GM19193 (cell line): ENCODE measurements around the gene SPTLC3.

ENCODE experiments used
- POLR2A ChIP-seq: IDR thresholded peaks from 4 replicates; pipeline ENCODE4 v1.6.1; 2011; ENCODE audit not compliant: insufficient read depth, insufficient read length; ENCODE audit errors: extremely low read depth

SPTLC3 gene

DNA sequence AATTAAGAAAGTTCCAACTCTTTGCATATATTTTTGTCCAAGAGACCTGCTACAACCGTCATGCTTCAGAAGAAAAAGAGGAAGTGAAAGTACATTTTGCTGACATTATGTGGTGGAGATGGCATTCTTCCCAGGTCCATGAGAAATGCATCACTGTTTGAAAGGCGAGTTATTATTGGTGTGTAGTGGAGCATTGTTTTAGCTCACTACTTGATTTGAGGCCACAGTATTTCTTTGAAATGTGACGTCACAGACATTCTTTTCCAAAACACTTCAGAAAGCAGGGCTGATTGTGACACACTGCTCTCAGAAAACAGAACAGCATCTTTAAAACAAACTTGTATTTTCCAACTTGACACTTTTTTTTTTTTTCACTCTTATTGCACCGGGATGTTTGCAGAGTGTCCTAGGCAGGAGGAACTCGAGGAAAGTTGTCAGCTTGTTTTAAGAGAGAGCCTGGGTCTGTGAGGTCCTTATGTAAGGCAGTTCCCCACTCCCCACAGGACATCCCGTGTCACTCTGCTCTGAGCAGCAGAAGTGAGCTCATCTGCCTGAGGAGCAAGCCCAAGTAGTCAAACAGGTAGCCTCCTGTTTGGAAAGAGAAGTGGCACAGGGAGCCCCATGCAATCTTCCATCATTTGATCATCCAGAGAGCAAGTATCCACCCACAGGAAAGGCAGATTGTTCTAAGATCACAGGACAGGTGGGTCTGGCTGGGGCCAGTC lies 1.1 kb downstream of the SPTLC3 start:
- TF ChIP-seq POLR2A = no peak

DNA sequence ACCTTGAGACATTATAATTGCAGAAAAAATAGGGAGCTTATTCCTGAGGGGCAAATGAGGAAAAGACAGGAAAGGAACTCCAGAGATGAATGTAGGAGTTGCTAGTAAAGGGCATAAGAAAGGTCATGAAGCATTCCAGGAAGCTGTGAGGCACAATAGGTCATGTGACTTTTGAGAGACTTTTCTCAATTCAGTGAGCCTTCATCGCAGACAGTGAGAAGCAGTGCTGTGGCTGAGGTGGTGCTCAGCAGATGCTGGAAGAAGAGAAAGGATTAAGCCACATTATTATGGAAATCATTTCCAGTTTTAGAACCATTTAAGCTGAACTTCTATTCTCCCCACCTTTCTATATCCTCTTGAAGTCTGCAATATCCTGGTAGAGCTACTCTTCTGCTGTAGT lies 4.1 kb downstream of the SPTLC3 start:
- no peak for TF ChIP-seq POLR2A

DNA sequence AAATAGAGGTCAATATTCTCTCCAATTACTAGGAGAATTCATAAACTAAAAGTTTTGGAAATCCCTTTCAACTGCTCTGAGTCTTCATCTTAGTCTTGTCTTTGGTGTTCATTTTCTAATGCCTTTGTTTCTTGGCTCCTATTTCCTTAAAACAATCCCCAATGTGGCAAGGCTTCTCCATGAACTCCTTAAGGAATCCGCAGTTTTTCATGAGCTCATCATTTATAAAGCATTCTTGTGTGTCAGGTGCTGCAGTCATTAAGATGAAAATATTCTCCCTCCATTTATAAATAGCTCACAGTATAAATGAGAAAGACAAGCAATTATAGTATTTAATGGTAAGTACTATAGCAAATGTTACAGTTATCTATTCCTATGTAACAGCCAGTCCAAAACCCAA lies 4.6 kb downstream of the SPTLC3 start:
- TF ChIP-seq POLR2A = no peak

DNA sequence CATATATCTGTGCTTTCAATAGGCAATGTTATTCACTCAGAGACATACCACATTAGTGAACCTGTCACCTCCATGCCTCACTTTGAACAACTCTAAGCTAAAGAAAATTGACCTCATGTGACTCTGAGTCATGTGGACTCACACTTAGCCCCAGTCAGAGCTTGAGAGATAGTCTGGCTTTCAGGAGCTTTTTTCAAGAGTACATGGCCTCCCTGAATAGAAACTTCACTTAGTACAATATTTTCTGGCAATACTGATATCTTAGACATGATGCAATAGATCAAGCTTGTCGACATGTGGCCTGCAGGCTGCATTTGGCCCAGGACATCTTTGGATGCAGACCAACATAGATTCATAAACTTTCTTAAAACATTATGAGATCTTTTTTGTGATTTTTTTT lies 8.5 kb downstream of the SPTLC3 start:
- TF ChIP-seq POLR2A = no peak

DNA sequence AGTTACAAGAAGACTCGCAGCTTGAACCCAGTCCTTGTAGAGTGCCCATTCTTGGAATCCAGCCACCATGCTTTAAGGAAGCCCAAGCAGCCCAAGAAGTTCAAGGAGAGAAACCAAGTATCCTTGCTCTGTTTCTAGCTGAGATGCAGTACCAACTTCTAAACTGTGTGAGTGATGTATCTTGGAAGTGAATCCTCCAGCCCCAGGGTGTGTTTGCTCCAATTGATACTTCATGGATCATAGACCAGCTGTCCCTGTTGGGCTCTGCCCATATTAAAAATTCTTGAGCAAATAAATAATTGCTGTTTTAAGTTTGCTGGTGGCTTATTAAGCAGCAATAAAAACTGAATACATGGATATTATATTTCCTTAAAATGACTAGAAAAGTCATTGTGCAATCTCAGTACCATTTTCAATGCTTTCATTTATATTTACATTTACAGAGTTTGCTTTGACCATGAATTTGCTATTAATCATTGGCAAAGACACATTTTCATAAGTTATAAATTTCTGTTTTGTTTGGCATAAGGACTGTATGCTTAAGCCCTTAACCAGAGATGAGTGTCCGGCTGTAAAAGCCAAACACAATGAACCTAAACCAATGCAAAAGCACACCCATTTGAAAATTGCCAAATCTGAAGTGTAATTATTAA lies 9.2 kb downstream of the SPTLC3 start:
- TF ChIP-seq POLR2A = no peak

DNA sequence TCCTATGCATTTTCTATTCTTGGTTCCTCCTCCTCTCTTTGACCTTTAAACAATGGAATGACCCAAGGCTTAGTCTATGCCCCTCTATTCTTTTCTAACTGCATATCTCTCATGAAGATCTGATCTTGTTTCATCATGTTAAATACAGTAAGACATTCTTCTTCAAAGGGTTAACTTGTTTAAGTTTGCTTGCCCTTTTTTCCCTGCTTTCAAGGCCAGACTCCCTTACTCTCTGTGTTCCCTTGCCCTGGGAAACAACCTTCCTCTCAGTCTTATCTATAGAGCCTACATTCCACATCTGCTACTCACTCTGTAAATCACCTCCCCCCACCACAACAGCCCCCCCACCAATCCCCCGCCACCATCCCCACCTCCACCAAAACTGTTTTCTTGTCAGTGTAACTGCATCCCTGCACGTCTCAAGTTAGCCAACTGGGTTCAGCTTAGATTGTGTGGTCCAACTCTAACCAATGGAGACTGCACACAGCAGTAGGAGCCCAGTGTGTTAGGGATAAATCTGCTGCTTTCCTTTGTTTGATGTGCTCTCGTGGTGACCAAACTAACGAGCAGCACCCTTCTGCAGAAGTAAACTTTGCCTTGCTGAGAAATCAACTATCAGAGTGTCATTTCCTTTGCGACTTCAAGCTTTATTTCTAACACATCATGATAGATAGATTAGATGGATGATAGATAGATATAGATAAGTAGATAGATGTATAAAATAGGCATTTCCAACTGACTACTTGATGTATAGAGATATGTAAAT lies 12.6 kb downstream of the SPTLC3 start:
- no peak for TF ChIP-seq POLR2A

DNA sequence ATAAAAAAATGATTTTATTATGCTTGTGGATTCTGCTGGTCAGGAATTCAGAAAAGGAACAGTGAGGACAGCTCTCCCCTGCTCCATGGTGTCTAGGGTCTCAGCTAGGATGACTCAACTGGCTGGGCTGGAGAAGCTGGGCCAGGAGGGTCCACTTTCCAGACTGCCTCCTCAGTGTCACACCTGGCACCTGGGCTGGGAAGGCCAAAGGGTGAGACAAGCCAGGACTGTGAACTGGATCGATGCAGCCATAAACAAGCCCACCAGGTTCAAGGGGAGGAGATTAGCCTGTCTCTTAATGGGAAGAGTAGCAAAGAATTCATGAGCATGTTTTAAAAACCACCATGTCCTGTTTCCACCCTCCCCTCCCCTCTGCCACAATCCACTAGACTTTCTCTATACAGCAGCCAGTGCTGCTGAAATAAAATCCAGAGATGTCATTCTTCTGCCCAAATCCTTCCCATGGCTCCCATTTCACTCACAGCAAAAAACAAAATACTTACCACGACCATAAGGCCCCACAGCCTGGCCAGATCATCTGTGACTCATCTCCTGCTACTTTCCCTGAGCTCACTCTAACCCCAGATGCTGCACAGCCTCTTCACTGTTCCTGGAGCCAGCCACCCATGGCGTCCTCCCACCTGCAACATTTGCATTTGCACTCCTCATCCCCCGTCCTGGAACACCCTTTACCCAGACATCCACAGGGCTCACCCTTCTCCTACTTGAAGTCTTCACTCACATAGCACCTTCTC lies 13.8 kb downstream of the SPTLC3 start:
- no peak for TF ChIP-seq POLR2A

DNA sequence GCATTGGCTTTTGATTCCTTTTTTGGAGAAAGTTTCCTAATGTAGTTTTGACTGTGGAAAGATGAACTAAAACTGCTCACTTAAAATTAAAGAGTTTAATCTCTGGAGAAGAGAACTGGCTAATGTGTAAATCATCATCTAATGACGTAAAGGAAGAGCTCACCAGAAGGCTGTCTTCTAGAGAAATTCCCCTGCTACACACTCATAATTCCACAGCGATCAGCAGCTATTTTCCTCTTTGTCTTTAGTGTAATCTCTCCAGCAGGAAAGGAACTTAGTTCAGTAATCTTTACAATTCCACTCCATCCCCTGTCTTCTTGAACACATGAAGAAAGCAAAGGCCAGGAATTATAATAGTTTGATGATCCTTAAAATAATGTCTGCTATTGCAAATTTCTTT lies 15.8 kb downstream of the SPTLC3 start:
- no peak for TF ChIP-seq POLR2A

DNA sequence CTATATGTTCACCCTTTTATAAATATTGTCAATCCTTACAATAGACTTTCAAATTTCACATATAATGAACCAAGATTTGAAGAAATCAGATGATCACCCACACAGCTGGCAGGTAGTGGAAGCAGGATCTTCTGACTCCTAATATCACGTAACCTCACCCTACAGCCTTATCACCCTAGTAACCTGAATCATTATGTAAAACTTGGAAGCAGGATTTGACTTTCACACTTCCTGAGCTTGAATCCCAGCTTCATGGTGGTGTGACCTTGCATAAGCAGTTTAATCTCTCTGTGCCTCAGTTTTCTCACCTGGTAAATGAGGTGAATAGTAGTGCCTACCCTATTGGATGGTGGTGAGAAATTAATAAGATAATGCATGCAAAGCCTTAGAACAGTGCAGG lies 16.4 kb downstream of the SPTLC3 start:
- no peak for TF ChIP-seq POLR2A

DNA sequence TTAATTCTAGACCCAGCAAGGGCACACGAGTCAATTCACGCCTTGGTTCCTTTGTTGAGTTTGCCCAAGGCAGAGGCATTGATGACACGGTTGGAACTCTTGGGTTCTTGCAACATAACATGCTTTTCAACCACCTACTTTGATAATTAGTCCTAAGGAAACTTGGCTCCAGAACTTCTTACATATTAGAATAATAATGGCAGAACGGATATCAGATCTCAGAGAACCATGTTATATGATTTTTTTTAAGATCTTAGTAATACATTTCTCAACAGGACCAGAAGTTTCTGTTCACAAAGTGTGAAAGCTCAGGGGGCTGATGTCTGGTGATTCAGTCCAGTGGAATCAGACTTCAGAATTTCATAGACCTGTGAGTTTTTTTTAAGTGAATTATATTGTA lies 19.2 kb downstream of the SPTLC3 start:
- no peak for TF ChIP-seq POLR2A

DNA sequence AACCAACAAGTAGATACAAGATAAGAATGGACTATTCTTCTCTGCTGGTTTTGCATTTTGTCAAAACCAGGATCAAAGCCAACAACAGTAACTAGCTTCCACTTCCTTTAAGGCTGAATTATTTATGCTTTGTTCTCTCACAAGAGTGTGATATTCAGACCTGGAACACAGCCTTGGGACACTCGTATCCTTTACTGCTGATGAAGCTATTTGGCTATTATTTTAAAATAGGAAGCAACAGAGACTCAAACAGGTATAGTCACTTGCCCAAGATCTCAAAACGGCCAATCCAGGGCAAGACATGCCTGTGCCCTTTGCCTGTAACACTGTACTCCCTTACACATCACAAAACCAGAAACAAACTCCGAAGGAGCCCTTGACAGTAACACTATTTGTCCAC lies 19.9 kb downstream of the SPTLC3 start:
- TF ChIP-seq POLR2A = no peak

DNA sequence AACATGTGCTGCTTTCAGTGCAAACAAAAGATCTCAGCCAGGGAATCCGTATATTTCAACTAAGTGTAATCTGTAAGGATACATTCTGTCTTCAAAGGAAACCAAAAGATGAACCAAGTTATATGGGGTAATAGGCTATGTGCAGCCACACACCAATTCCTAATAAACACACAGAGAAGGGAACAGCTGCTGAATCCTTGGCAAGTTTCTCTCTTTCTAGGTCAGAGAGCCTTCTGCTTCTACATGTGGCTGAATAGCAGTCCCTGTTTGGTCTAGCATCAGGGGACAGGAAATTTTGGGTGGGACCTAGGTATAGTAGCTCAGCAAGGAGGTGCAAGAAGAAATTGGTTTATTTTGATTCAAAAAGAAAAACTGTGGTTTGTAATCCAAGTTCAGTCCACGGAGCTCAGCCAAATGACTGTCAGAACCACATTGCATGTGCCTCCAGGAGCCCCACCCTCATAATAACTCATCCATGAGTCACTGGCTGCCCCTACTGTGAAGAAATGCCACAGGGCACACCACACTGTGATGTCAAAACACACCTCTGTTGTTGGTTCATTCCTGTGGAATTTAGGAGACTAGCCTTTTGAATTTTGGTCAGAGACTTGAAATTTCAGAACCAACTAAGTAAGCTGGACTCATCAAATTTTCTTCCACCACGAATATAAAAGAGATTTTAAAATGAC lies 21.1 kb downstream of the SPTLC3 start:
- no peak for TF ChIP-seq POLR2A

DNA sequence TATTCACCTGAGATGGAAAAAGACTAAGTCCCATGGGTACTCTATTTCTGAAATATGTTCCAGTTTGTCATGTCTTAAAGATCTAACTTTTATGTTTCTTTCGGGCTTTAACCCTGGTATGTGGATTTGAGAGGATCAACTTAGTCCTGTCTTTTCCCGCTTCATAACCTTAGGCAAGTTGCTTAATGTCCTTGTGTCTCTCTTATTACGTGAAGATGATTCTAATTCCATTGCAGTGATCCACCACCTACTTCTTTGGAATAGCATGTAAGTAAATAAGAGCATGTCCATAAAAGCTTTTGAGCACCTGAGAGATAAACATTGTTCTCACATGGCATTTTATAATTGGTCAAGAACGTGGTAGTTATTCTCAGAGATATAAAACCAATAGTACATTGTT lies 23.0 kb downstream of the SPTLC3 start:
- TF ChIP-seq POLR2A = no peak

DNA sequence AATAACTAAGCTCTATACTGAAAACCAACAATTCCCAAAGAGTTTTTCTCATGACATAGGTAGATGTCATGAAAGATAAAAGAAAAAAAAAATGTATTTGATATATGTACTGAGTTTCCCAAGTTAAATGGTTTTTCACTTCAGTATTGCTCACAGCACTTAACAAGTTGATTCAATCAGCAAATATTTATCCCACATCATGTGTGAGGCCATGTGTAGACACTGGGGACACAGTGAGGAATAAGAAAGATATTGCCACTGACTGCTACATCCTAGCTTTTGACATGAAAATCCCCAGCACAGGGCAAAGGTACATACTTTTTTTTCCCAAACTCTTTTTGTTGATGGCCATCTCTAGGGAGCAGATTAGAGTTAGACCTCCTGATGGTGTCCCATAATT lies 25.3 kb downstream of the SPTLC3 start:
- no peak for TF ChIP-seq POLR2A

DNA sequence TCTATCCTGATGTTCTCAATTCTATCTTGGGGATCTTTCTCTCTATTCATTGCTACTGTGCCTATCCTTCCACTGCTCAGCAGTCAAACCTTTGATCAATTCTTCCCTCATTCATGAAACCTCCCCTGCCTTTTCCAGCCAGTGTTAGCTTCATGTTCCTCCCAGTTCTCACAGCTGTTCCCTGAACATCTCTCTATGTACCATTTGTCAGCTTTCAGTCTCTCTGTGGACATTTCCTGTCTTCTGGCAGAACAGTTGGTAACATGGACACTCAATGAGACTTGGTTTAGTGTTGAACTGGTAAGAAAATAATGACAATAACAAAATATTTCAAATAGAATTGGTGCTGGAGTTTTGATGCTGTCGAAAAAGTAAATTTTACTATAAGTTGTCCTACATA lies 26.2 kb downstream of the SPTLC3 start:
- TF ChIP-seq POLR2A = no peak
